ENCODE results near the gene PAIP1. TPM values are rescaled to one million over a fixed set of nuclear protein-coding genes. Genes with fewer than 3 reads are reported as not detected.
"Not testable (repeated sequence)": the region's sequence is repeated elsewhere in the genome, so short reads cannot be mapped to it uniquely, and the experiment has no call there.

PAIP1 gene
- total RNA-seq, 1 donor from 2014 or later: 67.0 TPM

DNA sequence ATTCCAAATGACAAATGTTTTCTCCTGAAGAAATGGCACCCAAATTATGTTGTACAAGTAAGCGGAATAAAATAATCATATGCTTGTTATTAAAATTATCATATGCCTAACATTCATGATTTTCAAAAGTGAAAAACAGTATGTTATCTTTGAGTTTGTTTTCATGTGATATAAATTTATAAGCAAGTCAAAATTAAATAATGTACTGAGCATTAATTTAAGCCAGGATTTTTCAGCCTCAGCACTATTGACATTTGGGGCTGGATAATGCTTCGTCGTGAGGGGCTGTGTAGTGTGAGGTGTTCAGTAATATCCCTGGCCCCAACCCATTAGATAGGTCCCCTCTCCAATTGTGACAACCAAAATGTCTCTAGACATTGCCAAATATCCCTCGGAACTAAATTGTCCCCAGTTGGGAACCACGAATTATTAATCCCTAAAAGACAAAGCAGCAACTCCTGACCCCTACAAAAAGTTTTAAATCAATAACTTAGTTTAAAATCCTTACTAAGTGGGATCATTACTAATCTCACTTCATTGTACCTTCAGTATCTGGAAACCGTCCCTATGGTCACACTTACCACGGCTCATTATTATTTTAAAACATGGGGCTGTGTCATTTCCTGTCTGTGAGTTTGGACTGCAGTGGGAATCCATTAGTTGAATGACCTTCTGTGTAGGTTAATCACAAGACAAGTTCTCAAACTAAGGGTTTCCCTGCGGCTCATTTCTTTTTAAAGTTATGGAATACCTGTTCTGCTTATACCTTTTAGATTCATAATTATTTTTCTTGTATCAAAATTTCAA is 44.8 kb upstream of the PAIP1 start:
- Histone ChIP-seq H3K36me3 (no peaks in the 10 kb centered on the region), H3K4me1 (peaks cover 29% of the 10 kb centered on the region)
- intact Hi-C loops (cut with DNase I): no loop called here

GRCh38 chr5:43598927-43599326 is 42.0 kb upstream of the PAIP1 start:
- H3K27ac ChIP-seq; H3K36me3 ChIP-seq; H3K9me3 ChIP-seq; intact Hi-C loops (cut with DNase I); H3K27me3 ChIP-seq; H3K4me3 ChIP-seq; DNase-seq (ENCODE audit: extremely low spot score in 2 of 2): not testable (repeated sequence)
- peaks cover 19% of the 10 kb centered on the region for H3K4me1 ChIP-seq

More for the DNA sequence above, 44.8 kb upstream of the PAIP1 start:
- H3K27ac ChIP-seq: peak overlapping the region; percentile 91
- H3K4me3 ChIP-seq: peak overlapping the region in 1 of 2 donors; percentile 93
- DNase-seq (ENCODE audit: extremely low spot score in 2 of 2): no peak
- no peaks in the 10 kb centered on the region for H3K9me3 ChIP-seq
- no peaks in the 10 kb centered on the region for H3K27me3 ChIP-seq
- TF ChIP-seq CTCF (IDR thresholded peaks at IDR 0.05) (no peak), POLR2AphosphoS5 (IDR thresholded peaks at IDR 0.05; ENCODE audit: insufficient read depth in 1 of 2, low read depth in 1 of 2) (no peak), POLR2A (IDR thresholded peaks at IDR 0.05) (no peak)

- DNase-seq (ENCODE audit: extremely low spot score in 2 of 2): no peak
- H3K4me3 ChIP-seq: no peak overlapping the region
- no peaks in the 10 kb centered on the region for H3K36me3 ChIP-seq
- H3K9me3 ChIP-seq: no peaks in the 10 kb centered on the region
- TF ChIP-seq POLR2A (IDR thresholded peaks at IDR 0.05) (no peak), POLR2AphosphoS5 (IDR thresholded peaks at IDR 0.05; ENCODE audit: insufficient read depth in 1 of 2, low read depth in 1 of 2) (no peak), CTCF (IDR thresholded peaks at IDR 0.05) (no peak)
- H3K4me1 ChIP-seq: no peaks in the 10 kb centered on the region
- intact Hi-C loops (cut with DNase I): no loop called here
- H3K27me3 ChIP-seq: no peaks in the 10 kb centered on the region
- H3K27ac ChIP-seq: no peak overlapping the region
Observed at GRCh38 chr5:43592363-43592762, 35.5 kb upstream of the PAIP1 start.

GRCh38 chr5:43590700-43591099 is 33.8 kb upstream of the PAIP1 start:
- no peak for DNase-seq (ENCODE audit: extremely low spot score in 2 of 2)
- no peaks in the 10 kb centered on the region for H3K9me3 ChIP-seq
- H3K27me3 ChIP-seq: no peaks in the 10 kb centered on the region
- TF ChIP-seq POLR2A (IDR thresholded peaks at IDR 0.05) (no peak), CTCF (IDR thresholded peaks at IDR 0.05) (no peak), POLR2AphosphoS5 (IDR thresholded peaks at IDR 0.05; ENCODE audit: insufficient read depth in 1 of 2, low read depth in 1 of 2) (no peak)
- intact Hi-C loops (cut with DNase I): no loop called here
- H3K27ac ChIP-seq: no peak overlapping the region
- H3K36me3 ChIP-seq: no peaks in the 10 kb centered on the region
- H3K4me1 ChIP-seq: no peaks in the 10 kb centered on the region
- H3K4me3 ChIP-seq: no peak overlapping the region

DNA sequence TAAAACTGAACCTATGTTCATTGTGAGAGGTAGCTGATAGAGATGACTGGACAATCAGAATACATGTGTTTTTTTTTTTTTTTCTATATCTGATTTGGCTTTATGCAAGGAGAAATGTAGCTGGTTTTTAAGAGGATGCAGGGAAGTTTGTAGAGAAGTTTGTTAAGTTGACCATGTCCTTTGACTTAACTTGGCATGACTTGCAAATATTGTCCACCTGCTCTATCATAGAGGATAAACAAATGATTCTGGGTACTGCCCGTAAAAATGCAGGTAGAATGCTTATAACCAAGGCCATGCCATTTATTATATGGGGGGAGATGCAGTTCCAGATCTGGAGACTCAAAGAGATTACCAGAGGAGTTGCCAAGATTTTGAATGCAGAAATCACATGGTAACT is 32.4 kb upstream of the PAIP1 start:
- TF ChIP-seq CTCF (IDR thresholded peaks at IDR 0.05) (no peak), POLR2AphosphoS5 (IDR thresholded peaks at IDR 0.05; ENCODE audit: insufficient read depth in 1 of 2, low read depth in 1 of 2) (no peak), POLR2A (IDR thresholded peaks at IDR 0.05) (no peak)
- Histone ChIP-seq H3K4me1 (no peaks in the 10 kb centered on the region), H3K4me3 (no peak overlapping the region), H3K27ac (no peak overlapping the region), H3K9me3 (no peaks in the 10 kb centered on the region), H3K27me3 (no peaks in the 10 kb centered on the region), H3K36me3 (no peaks in the 10 kb centered on the region)
- DNase-seq (ENCODE audit: extremely low spot score in 2 of 2): no peak
- intact Hi-C loops (cut with DNase I): no loop called here
